ENCODE data around the gene CRYBB1.

CRYBB1 gene

DNA sequence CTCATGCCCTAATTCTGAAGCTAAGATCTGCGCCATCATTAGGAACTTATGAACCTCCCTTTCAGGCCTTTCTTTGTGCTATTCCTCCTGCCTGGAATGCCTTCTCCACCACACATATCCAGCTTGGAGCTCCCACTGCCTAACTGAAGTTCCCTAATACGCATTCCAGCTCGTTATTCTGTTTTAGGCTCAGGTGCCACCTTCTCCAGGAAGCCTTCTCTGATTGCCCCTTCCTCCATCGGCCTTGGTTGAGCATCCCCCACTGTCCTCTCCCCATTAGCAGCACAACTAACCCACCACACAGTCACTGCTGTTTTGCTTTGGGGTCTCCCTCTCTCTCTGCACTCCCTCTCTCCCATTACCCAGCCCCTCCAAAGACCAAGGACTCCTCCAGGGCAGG lies 5.2 kb downstream of the CRYBB1 start:
- no peak for TF ChIP-seq EZH2phosphoT487 (IDR thresholded peaks at IDR 0.05; ENCODE audit: low read length)
- TF ChIP-seq, protein P1, sequence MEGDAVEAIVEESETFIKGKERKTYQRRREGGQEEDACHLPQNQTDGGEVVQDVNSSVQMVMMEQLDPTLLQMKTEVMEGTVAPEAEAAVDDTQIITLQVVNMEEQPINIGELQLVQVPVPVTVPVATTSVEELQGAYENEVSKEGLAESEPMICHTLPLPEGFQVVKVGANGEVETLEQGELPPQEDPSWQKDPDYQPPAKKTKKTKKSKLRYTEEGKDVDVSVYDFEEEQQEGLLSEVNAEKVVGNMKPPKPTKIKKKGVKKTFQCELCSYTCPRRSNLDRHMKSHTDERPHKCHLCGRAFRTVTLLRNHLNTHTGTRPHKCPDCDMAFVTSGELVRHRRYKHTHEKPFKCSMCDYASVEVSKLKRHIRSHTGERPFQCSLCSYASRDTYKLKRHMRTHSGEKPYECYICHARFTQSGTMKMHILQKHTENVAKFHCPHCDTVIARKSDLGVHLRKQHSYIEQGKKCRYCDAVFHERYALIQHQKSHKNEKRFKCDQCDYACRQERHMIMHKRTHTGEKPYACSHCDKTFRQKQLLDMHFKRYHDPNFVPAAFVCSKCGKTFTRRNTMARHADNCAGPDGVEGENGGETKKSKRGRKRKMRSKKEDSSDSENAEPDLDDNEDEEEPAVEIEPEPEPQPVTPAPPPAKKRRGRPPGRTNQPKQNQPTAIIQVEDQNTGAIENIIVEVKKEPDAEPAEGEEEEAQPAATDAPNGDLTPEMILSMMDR (IDR thresholded peaks at IDR 0.05; ENCODE audit: low read length), result no peak
- no peak for TF ChIP-seq EZH2 (optimal IDR thresholded peaks at IDR 0.05; ENCODE audit: low read depth, low read length)
- no peak for DNase-seq
- H3K27ac ChIP-seq (ENCODE audit: low read length), result peak overlapping the region; percentile 24; the same call in 1 of the 2 replicates
- no peak overlapping the region for H3K4me2 ChIP-seq (ENCODE audit: low read depth, low read length)
- no peaks in the 10 kb centered on the region for H4K20me1 ChIP-seq (ENCODE audit: insufficient read depth, low read length)
- no peaks in the 10 kb centered on the region for H3K9me2 ChIP-seq (replicated peaks; ENCODE audit: insufficient read depth, low read length)
- H2AFZ ChIP-seq (ENCODE audit: low read length), result no peak overlapping the region
- H3K4me1 ChIP-seq (ENCODE audit: low read length), result peaks cover 70% of the 10 kb centered on the region
- peaks cover 44% of the 10 kb centered on the region for H3F3A ChIP-seq (ENCODE audit: insufficient read depth, low read length)
- H3K79me2 ChIP-seq (ENCODE audit: low read length), result peaks cover 24% of the 10 kb centered on the region; the same call in 1 of the 2 replicates
- no peaks in the 10 kb centered on the region for H3K27me3 ChIP-seq (replicated peaks; ENCODE audit: insufficient read depth, low read length)
- H3K9ac ChIP-seq (ENCODE audit: low read length), result no peak overlapping the region
- H3K36me3 ChIP-seq (replicated peaks; ENCODE audit: insufficient read depth, low read length), result no peaks in the 10 kb centered on the region
- no peaks in the 10 kb centered on the region for H3K9me3 ChIP-seq (replicated peaks; ENCODE audit: insufficient read depth, low read length)
- no peak overlapping the region for H3K4me3 ChIP-seq (ENCODE audit: low read length)

DNA sequence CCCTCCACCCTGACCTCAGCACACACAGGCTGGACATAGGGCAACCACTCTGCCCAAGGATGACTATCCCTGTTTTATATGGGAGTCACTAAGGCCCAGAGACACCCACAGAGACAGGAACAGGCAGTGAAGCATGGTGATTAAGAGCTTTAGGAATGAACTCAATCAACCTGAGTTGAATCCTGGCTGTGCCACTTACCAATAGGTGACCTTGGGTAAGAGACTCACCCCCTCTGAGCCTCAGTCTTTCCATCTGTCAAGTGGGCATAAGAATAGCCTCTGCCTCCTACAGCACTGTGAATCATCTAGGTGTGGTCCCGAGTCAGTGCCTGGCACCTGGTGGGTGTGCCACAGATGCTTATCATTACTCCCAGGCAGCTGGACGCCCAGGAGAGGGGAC lies 6.8 kb downstream of the CRYBB1 start:
- TF ChIP-seq EZH2 (optimal IDR thresholded peaks at IDR 0.05; ENCODE audit: low read depth, low read length) (no peak), EZH2phosphoT487 (IDR thresholded peaks at IDR 0.05; ENCODE audit: low read length) (no peak)
- TF ChIP-seq, protein P1 (IDR thresholded peaks at IDR 0.05; ENCODE audit: low read length), result no peak
- Histone ChIP-seq H3K9me2 (replicated peaks; ENCODE audit: insufficient read depth, low read length) (no peaks in the 10 kb centered on the region), H3K27me3 (replicated peaks; ENCODE audit: insufficient read depth, low read length) (no peaks in the 10 kb centered on the region), H3K4me1 (ENCODE audit: low read length) (peaks cover 53% of the 10 kb centered on the region), H3K9me3 (replicated peaks; ENCODE audit: insufficient read depth, low read length) (no peaks in the 10 kb centered on the region), H3K9ac (ENCODE audit: low read length) (peak overlapping the region; percentile 72), H3K4me2 (ENCODE audit: low read depth, low read length) (peak overlapping the region; percentile 73), H3K36me3 (replicated peaks; ENCODE audit: insufficient read depth, low read length) (no peaks in the 10 kb centered on the region), H2AFZ (ENCODE audit: low read length) (no peak overlapping the region), H3K79me2 (ENCODE audit: low read length) (peaks cover 16% of the 10 kb centered on the region; the same call in 1 of the 2 replicates), H4K20me1 (ENCODE audit: insufficient read depth, low read length) (no peaks in the 10 kb centered on the region), H3K4me3 (ENCODE audit: low read length) (peak overlapping the region; percentile 5; the same call in 1 of the 2 replicates), H3F3A (ENCODE audit: insufficient read depth, low read length) (peaks cover 28% of the 10 kb centered on the region), H3K27ac (ENCODE audit: low read length) (peak overlapping the region; percentile 96)
- peak; percentile 39 for DNase-seq

DNA sequence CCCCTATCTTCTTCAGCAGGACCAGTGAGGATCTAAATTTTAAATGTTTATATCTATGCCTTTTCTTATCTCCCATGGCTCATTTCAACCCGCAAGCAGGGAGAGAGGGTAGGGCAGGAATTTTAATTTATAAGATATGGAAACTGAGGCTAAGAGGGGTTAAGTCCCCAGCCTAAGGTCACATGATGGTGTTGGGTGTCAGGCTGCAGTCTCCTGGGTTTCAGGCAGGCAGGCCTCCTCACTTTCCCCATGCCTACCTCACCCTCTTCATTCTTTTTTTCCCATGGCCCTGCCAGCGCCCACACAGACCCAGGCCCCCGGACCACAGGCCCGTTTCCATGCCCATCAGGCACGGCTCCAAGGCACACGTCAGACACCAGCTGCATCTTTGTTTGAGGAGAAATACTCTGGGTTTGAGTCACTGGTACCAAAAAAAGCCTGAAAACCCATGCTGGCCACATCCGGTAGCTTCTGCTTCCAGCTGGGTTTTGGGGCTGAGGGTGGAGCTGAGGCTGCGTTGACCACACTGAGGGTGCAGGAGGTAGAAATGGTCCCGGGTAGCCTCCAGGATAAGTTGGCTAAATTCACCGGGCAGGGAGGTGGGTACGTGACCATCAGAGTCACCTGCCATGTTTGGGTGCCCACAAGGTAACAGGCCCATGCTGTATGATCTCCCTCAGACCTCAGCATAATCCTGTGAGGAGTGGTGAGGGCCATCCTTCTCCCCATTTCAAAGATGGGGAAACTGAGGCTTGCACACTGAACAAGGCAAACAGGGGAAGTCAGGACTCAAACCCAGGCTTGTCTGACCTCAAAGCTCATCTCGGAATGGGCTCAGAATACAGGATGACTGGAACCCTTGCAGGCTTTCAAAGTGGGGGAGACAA lies 7.5 kb downstream of the CRYBB1 start:
- peak overlapping the region; percentile 72 for H3K9ac ChIP-seq (ENCODE audit: low read length)
- peaks cover 23% of the 10 kb centered on the region for H3F3A ChIP-seq (ENCODE audit: insufficient read depth, low read length)
- H3K36me3 ChIP-seq (replicated peaks; ENCODE audit: insufficient read depth, low read length), result no peaks in the 10 kb centered on the region
- H2AFZ ChIP-seq (ENCODE audit: low read length), result no peak overlapping the region
- H4K20me1 ChIP-seq (ENCODE audit: insufficient read depth, low read length), result no peaks in the 10 kb centered on the region
- H3K9me3 ChIP-seq (replicated peaks; ENCODE audit: insufficient read depth, low read length), result no peaks in the 10 kb centered on the region
- 0 out of 2 replicates have a peak, but pooled peaks cover 12% of the 10 kb centered on the region for H3K79me2 ChIP-seq (ENCODE audit: low read length)
- H3K4me3 ChIP-seq (ENCODE audit: low read length), result peak overlapping the region; percentile 5; the same call in 1 of the 2 replicates
- no peaks in the 10 kb centered on the region for H3K27me3 ChIP-seq (replicated peaks; ENCODE audit: insufficient read depth, low read length)
- peak; percentile 95 for DNase-seq
- peak overlapping the region; percentile 73 for H3K4me2 ChIP-seq (ENCODE audit: low read depth, low read length)
- TF ChIP-seq EZH2 (optimal IDR thresholded peaks at IDR 0.05; ENCODE audit: low read depth, low read length), result no peak
- TF ChIP-seq, protein P1 (IDR thresholded peaks at IDR 0.05; ENCODE audit: low read length), result no peak
- TF ChIP-seq EZH2phosphoT487 (IDR thresholded peaks at IDR 0.05; ENCODE audit: low read length), result no peak
- H3K9me2 ChIP-seq (replicated peaks; ENCODE audit: insufficient read depth, low read length), result no peaks in the 10 kb centered on the region
- peaks cover 49% of the 10 kb centered on the region for H3K4me1 ChIP-seq (ENCODE audit: low read length)
- peak overlapping the region; percentile 96 for H3K27ac ChIP-seq (ENCODE audit: low read length)

All from MM.1S (cell line).